H1 (cell line): ENCODE results near the gene LEMD1. TPM values are rescaled to one million over a fixed set of nuclear protein-coding genes. Genes with fewer than 3 reads are reported as not detected.

Experiments used
- CTCF ChIA-PET: fragments of 300-600 bp; sonication (Branson Sonifier 250); formaldehyde crosslinking; loops from one replicate; lab custom pipeline; 2021; ENCODE audit not compliant: partially characterized antibody; lab: Charles Lee
- POLR2A ChIA-PET: fragments of 300-600 bp; sonication (Branson Sonifier 250); formaldehyde crosslinking; loops from one replicate; lab custom pipeline; 2021; ENCODE audit warnings: inconsistent platforms; ENCODE audit not compliant: partially characterized antibody; lab: Charles Lee
- DNase-seq, 2 experiments: peaks; one replicate each; pipeline versions ENCODE4 v3.0.0 to v3.0.0-alpha.2; 2010 to 2022; ENCODE audit warnings: low spot score in 2 of 2, low read depth in 1 of 2, mixed read lengths in 1 of 2
- FAIRE-seq: peaks from 2 replicates; lab custom pipeline; 2011; peaks lifted over from hg19 to GRCh38; lab: Jason Lieb, UNC
- H2AFZ ChIP-seq: 2 replicates; pipeline ENCODE4 v1.8.1; 2012; ENCODE audit warnings: low read length, inconsistent platforms
- H2AK5ac ChIP-seq: 2 replicates; pipeline ENCODE4 v1.6.1; 2013; ENCODE audit warnings: low read depth, low read length
- H2BK120ac ChIP-seq: replicated peaks from 2 replicates; pipeline ENCODE3; 2013; ENCODE audit warnings: low read depth, low read length, inconsistent platforms
- H2BK12ac ChIP-seq: 2 replicates; pipeline ENCODE4 v1.6.1; 2013; ENCODE audit warnings: low read depth, low read length
- H2BK15ac ChIP-seq: 2 replicates; pipeline ENCODE4 v1.6.1; 2013; ENCODE audit warnings: low read length
- H2BK20ac ChIP-seq: 2 replicates; pipeline ENCODE4 v1.6.1; 2013; ENCODE audit warnings: low read length
- H2BK5ac ChIP-seq: 2 replicates; pipeline ENCODE4 v1.6.1; 2013; ENCODE audit warnings: low read depth, low read length
- H3K14ac ChIP-seq: 2 replicates; pipeline ENCODE4 v1.6.1; 2013; ENCODE audit warnings: inconsistent platforms; ENCODE audit not compliant: insufficient read length
- H3K18ac ChIP-seq: 2 replicates; pipeline ENCODE4 v1.6.1; 2013; ENCODE audit warnings: low read length; ENCODE audit errors: extremely low read depth
- H3K23ac ChIP-seq: 2 replicates; pipeline ENCODE4 v1.6.1; 2013; ENCODE audit warnings: inconsistent platforms; ENCODE audit not compliant: insufficient read length
- H3K23me2 ChIP-seq: 2 replicates; pipeline ENCODE4 v1.6.1; 2013; ENCODE audit warnings: low read depth, low read length
- H3K27ac ChIP-seq: 2 replicates; pipeline ENCODE4 v1.6.1; 2011; ENCODE audit warnings: low read depth, low read length, inconsistent platforms
- H3K27me3 ChIP-seq, 4 experiments: replicated peaks in 1 of 4; 1 replicate in 1 of 4; 2 replicates in 3 of 4; pipeline versions ENCODE4 v1.6.1 to v1.8.1; 2011 to 2013; ENCODE audit warnings: low read length in 3 of 4, mild to moderate bottlenecking in 3 of 4, inconsistent platforms in 2 of 4, mixed read lengths in 2 of 4, moderate library complexity in 1 of 4; ENCODE audit not compliant: control insufficient read depth in 3 of 4, insufficient read depth in 3 of 4; ENCODE audit errors: extremely low read depth in 1 of 4
- H3K36me3 ChIP-seq, 4 experiments: 2 replicates each; pipeline versions ENCODE4 v1.6.1 to v1.8.1; 2011 to 2013; ENCODE audit warnings: mild to moderate bottlenecking in 4 of 4, low read length in 3 of 4, moderate library complexity in 2 of 4, control low read depth in 1 of 4, inconsistent platforms in 1 of 4; ENCODE audit not compliant: insufficient read depth in 4 of 4, control insufficient read depth in 2 of 4
- H3K4ac ChIP-seq: replicated peaks from 2 replicates; pipeline ENCODE3; 2013; ENCODE audit warnings: low read length, low read depth, mixed read lengths, inconsistent platforms; ENCODE audit not compliant: insufficient read length
- H3K4me1 ChIP-seq, 4 experiments: replicated peaks in 1 of 4; 1 replicate in 1 of 4; 2 replicates in 3 of 4; pipeline versions ENCODE4 v1.6.1 to v1.8.1; 2011 to 2013; ENCODE audit warnings: low read length in 3 of 4, inconsistent platforms in 2 of 4, mixed read lengths in 1 of 4; ENCODE audit not compliant: insufficient read depth in 4 of 4, control insufficient read depth in 3 of 4
- H3K4me2 ChIP-seq, 2 experiments: 2 replicates each; pipeline versions ENCODE4 v1.6.1 to v1.8.1; 2011 to 2013; ENCODE audit warnings: low read depth in 2 of 2, low read length in 2 of 2, control low read depth in 1 of 2, inconsistent platforms in 1 of 2, mild to moderate bottlenecking in 1 of 2; ENCODE audit not compliant: insufficient read depth in 1 of 2
- H3K4me3 ChIP-seq, 4 experiments: fragments of 200-600, 300-600 bp in 1 of 4; sonication (generic), shearing (Covaris generic), sonication (Bioruptor Twin) in 1 of 4; 2 replicates each; pipeline versions ENCODE4 v1.5.1 to v1.8.1; 2011 to 2016; ENCODE audit warnings: low read length in 4 of 4, low read depth in 3 of 4, control low read depth in 2 of 4, inconsistent platforms in 2 of 4, mild to moderate bottlenecking in 2 of 4, mixed read lengths in 1 of 4, moderate library complexity in 1 of 4; ENCODE audit not compliant: insufficient read depth in 2 of 4; ENCODE audit errors: extremely low read depth in 1 of 4
- H3K56ac ChIP-seq: replicated peaks from 2 replicates; pipeline ENCODE3; 2013; ENCODE audit warnings: low read depth, mild to moderate bottlenecking, mixed read lengths, low read length, inconsistent platforms; ENCODE audit not compliant: insufficient read length
- H3K79me1 ChIP-seq: 2 replicates; pipeline ENCODE4 v1.6.1; 2013; ENCODE audit warnings: low read depth, low read length, control low read depth
- H3K79me2 ChIP-seq, 2 experiments: 2 replicates each; pipeline versions ENCODE4 v1.6.1 to v1.8.1; 2012 to 2013; ENCODE audit warnings: low read length in 2 of 2, mild to moderate bottlenecking in 2 of 2, inconsistent platforms in 1 of 2; ENCODE audit not compliant: insufficient read depth in 2 of 2, control insufficient read depth in 1 of 2
- H3K9ac ChIP-seq, 4 experiments: replicated peaks in 1 of 4; 1 replicate in 1 of 4; 2 replicates in 3 of 4; pipeline versions ENCODE4 v1.6.1 to v1.8.1; 2011 to 2013; ENCODE audit warnings: low read depth in 3 of 4, low read length in 3 of 4, control low read depth in 2 of 4, mild to moderate bottlenecking in 2 of 4, moderate library complexity in 2 of 4, inconsistent platforms in 1 of 4; ENCODE audit errors: extremely low read depth in 1 of 4
- H3K9me3 ChIP-seq, 2 experiments: 2 replicates each; pipeline versions ENCODE4 v1.6.1 to v1.8.1; 2012 to 2013; ENCODE audit warnings: mild to moderate bottlenecking in 2 of 2, moderate library complexity in 2 of 2, control low read depth in 1 of 2, inconsistent platforms in 1 of 2, low read depth in 1 of 2, low read length in 1 of 2, mixed read lengths in 1 of 2; ENCODE audit not compliant: insufficient read depth in 2 of 2
- H4K20me1 ChIP-seq, 2 experiments: replicated peaks in 1 of 2; 2 replicates each; pipeline versions ENCODE3 to v1.8.1; 2011 to 2013; ENCODE audit warnings: inconsistent platforms in 2 of 2, low read length in 2 of 2, mild to moderate bottlenecking in 1 of 2; ENCODE audit not compliant: insufficient read depth in 2 of 2, control insufficient read depth in 1 of 2
- H4K5ac ChIP-seq: 2 replicates; pipeline ENCODE4 v1.6.1; 2013; ENCODE audit warnings: low read length, low read depth, mixed read lengths, inconsistent platforms; ENCODE audit not compliant: insufficient read length
- H4K8ac ChIP-seq: 2 replicates; pipeline ENCODE4 v1.8.0; 2013; ENCODE audit warnings: mild to moderate bottlenecking, moderate library complexity, low read length, inconsistent platforms; ENCODE audit not compliant: insufficient read depth; ENCODE audit errors: extremely low read depth
- H4K91ac ChIP-seq: replicated peaks from 2 replicates; pipeline ENCODE3; 2013; ENCODE audit warnings: low read length, mixed read lengths, inconsistent platforms; ENCODE audit not compliant: insufficient read length
- ASH2L ChIP-seq: fragments of 200-600, 300-600 bp; sonication (generic); IDR thresholded peaks from one replicate; pipeline ENCODE4 v1.7.1; 2017; ENCODE audit warnings: low read length
- BCL11A ChIP-seq, 2 experiments: IDR thresholded peaks; one replicate each; pipeline ENCODE4 v1.6.1; 2011; ENCODE audit warnings: low read depth in 2 of 2, low read length in 2 of 2, mild to moderate bottlenecking in 2 of 2
- CTBP2 ChIP-seq: IDR thresholded peaks from 2 replicates; pipeline ENCODE4 v1.7.0; 2011; ENCODE audit warnings: borderline replicate concordance, mild to moderate bottlenecking, moderate library complexity, mixed read lengths, low read length; ENCODE audit not compliant: insufficient read depth, insufficient read length
- E2F6 ChIP-seq: IDR thresholded peaks from 2 replicates; pipeline ENCODE4 v1.6.1; 2012; ENCODE audit warnings: inconsistent platforms
- HDAC2 ChIP-seq, 2 experiments: fragments of 300-600 bp in 1 of 2; sonication (generic) in 1 of 2; IDR thresholded peaks; 2 replicates each; pipeline ENCODE4 v1.6.1; 2011 to 2012; ENCODE audit warnings: low read depth in 2 of 2, low read length in 2 of 2, mild to moderate bottlenecking in 2 of 2, moderate library complexity in 2 of 2, borderline replicate concordance in 1 of 2, inconsistent platforms in 1 of 2
- KDM1A ChIP-seq: fragments of 200-600, 300-600 bp; sonication (generic); IDR thresholded peaks from 2 replicates; pipeline ENCODE4 v1.7.1; 2016; ENCODE audit warnings: mild to moderate bottlenecking, low read length, borderline replicate concordance
- KDM5A ChIP-seq: fragments of 200-600 bp; IDR thresholded peaks from 2 replicates; pipeline ENCODE4 v1.7.1; 2012; ENCODE audit warnings: mild to moderate bottlenecking, low read length, inconsistent platforms, mixed read lengths
- MAX ChIP-seq: IDR thresholded peaks from 2 replicates; pipeline ENCODE4 v1.6.1; 2012; ENCODE audit warnings: inconsistent platforms
- RAD21 ChIP-seq, 2 experiments: IDR thresholded peaks in 1 of 2; conservative IDR thresholded peaks in 1 of 2; 2 replicates each; pipeline ENCODE4 v1.6.1; 2011; ENCODE audit warnings: low read depth in 2 of 2, low read length in 2 of 2, improper control_type of control experiment in 1 of 2, inconsistent platforms in 1 of 2, mild to moderate bottlenecking in 1 of 2, moderate library complexity in 1 of 2
- RFX5 ChIP-seq: IDR thresholded peaks from 2 replicates; pipeline ENCODE4 v1.6.1; 2011; ENCODE audit warnings: low read depth, low read length, improper control_type of control experiment, borderline replicate concordance
- RNF2 ChIP-seq: fragments of 200-900, 300-1000 bp; sonication (generic); IDR thresholded peaks from 2 replicates; pipeline ENCODE4 v1.7.1; 2016; ENCODE audit warnings: borderline replicate concordance, low read depth, mild to moderate bottlenecking, antibody characterized with exemption, low read length; ENCODE audit not compliant: poor library complexity, severe bottlenecking; ENCODE audit errors: missing control alignments
- SIRT6 ChIP-seq: IDR thresholded peaks from one replicate; pipeline ENCODE4 v1.7.1; 2012; ENCODE audit warnings: low read length, inconsistent platforms
- TAF7 ChIP-seq: optimal IDR thresholded peaks from 2 replicates; pipeline ENCODE3; 2011; ENCODE audit warnings: low read depth, mild to moderate bottlenecking, inconsistent platforms, low read length, moderate library complexity, borderline replicate concordance
- polyA plus RNA-seq, 7 experiments: library from polyadenylated mRNA; depleted of rRNA in 3 of 7; stranded (reverse) in 5 of 7; unstranded in 2 of 7; fragments of >200 nt in 5 of 7; fragments of 200-250 nt in 2 of 7; gene quantifications; 1 replicate in 5 of 7; 2 replicates in 1 of 7; 4 replicates in 1 of 7; pipeline versions ENCODE4 v1.2.1 to v1.2.3, GENCODE V29; 2011 to 2013; ENCODE audit warnings: missing spikeins in 2 of 7, mixed read lengths in 2 of 7
- total RNA-seq: library from RNA; stranded (reverse); fragmentation: NEBNext Ultra II Directional; extraction: Animal tissue kit (Norgen Biotek cat#: 25700); gene quantifications from 2 replicates; pipeline ENCODE4 v1.2.1, GENCODE V29; 2021

Gene LEMD1
- total and polyA plus RNA-seq, 2 of the 8 experiments (the other 6 are each of a cell fraction or from before 2014, with no cell fraction given): 10.0 to 10.5 TPM

- Histone ChIP-seq H3K14ac (no peak overlapping the region), H2BK120ac (no peak overlapping the region), H2BK5ac (no peak overlapping the region), H3K18ac (no peak overlapping the region), H3K79me2 (no peaks in the 10 kb centered on the region), H4K8ac (no peak overlapping the region), H3K56ac (no peak overlapping the region), H3K4me1 (peaks cover 4 to 22% (median 18%) of the 10 kb centered on the region in 4 experiments; a peak in 5 of 7 replicates), H2BK20ac (no peak overlapping the region), H3K27me3 (no peaks in the 10 kb centered on the region), H3K36me3 (no peaks in the 10 kb centered on the region), H2AFZ (no peak overlapping the region), H3K9me3 (no peaks in the 10 kb centered on the region), H3K4me3 (no peak overlapping the region), H3K23me2 (no peaks in the 10 kb centered on the region), H4K5ac (no peak overlapping the region), H2BK12ac (no peak overlapping the region), H3K4me2 (no peak overlapping the region), H3K27ac (no peak overlapping the region), H4K91ac (no peak overlapping the region), H2AK5ac (no peak overlapping the region), H3K4ac (no peak overlapping the region), H2BK15ac (no peak overlapping the region), H3K79me1 (no peaks in the 10 kb centered on the region), H4K20me1 (no peaks in the 10 kb centered on the region), H3K23ac (no peak overlapping the region), H3K9ac (no peak overlapping the region)
- DNase-seq (no peak), FAIRE-seq (no peak)
- ChIA-PET POLR2A (no interaction called here), CTCF (interaction anchor here (0.6 to 14.6 kb wide), 3 partner anchors 15 to 150 kb away, joined by 3 to 207 read pairs (median 3); partner anchors contain the start of gene KLHDC8A)
- TF ChIP-seq RNF2 (no peak), TAF7 (no peak), HDAC2 (IDR thresholded peaks at IDR 0.05; ENCODE audit: borderline replicate concordance in 1 of 2, low read depth in 2 of 2, low read length in 2 of 2) (no peak), SIRT6 (no peak), ASH2L (no peak), BCL11A (IDR thresholded peaks at IDR 0.05; ENCODE audit: low read depth in 2 of 2, low read length in 2 of 2) (no peak), MAX (no peak), RAD21 (IDR thresholded peaks at IDR 0.05 in 1 of 2, conservative IDR thresholded peaks at IDR 0.05 in 1 of 2; ENCODE audit: low read depth in 2 of 2, low read length in 2 of 2) (no peak), CTBP2 (no peak), KDM5A (no peak), RFX5 (no peak), E2F6 (no peak), KDM1A (no peak)
Measured at GRCh38 chr1:205370780-205371179, 51.1 kb downstream of the LEMD1 start.
